Measurements from ENCODE around the gene PDE10A. TPM values are rescaled to one million over a fixed set of nuclear protein-coding genes. Genes with fewer than 3 reads are reported as not detected.

PDE10A gene
- total RNA-seq, 6 experiments from 2014 or later, result 1.2 to 2.0 (median 1.6) TPM; not detected in 2

DNA sequence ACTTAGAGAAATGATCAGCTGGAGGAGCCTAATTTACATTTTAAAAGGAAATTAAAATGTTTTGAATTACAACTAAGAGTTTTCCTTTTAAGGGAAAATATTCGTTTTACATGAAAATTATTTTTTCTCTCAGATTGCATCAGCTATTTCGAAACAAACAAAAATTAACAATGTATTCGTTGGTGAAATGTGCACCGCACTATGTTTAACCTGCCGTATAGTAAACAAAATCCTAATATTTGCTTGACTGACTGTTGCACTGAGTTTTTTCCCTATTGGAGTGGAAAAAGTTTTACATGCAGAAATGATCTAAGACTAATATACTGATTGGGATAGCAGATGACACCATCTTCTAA is 5.7 kb downstream of the PDE10A start:
- TF ChIP-seq, protein P1, sequence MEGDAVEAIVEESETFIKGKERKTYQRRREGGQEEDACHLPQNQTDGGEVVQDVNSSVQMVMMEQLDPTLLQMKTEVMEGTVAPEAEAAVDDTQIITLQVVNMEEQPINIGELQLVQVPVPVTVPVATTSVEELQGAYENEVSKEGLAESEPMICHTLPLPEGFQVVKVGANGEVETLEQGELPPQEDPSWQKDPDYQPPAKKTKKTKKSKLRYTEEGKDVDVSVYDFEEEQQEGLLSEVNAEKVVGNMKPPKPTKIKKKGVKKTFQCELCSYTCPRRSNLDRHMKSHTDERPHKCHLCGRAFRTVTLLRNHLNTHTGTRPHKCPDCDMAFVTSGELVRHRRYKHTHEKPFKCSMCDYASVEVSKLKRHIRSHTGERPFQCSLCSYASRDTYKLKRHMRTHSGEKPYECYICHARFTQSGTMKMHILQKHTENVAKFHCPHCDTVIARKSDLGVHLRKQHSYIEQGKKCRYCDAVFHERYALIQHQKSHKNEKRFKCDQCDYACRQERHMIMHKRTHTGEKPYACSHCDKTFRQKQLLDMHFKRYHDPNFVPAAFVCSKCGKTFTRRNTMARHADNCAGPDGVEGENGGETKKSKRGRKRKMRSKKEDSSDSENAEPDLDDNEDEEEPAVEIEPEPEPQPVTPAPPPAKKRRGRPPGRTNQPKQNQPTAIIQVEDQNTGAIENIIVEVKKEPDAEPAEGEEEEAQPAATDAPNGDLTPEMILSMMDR (IDR thresholded peaks at IDR 0.05), result no peak
- peaks cover 5% of the 10 kb centered on the region; the same call in 1 of the 2 replicates for H3K27me3 Mint-ChIP-seq (ENCODE audit: insufficient read depth)
- H3K27ac Mint-ChIP-seq, result no peak overlapping the region
- peaks cover 5% of the 10 kb centered on the region; the same call in 1 of the 2 replicates for H3K36me3 Mint-ChIP-seq (ENCODE audit: low read depth)
- no peak overlapping the region for H3K4me3 Mint-ChIP-seq
- no peak for DNase-seq
- peaks cover 25% of the 10 kb centered on the region for H3K9me3 Mint-ChIP-seq
- no peaks in the 10 kb centered on the region for H3K4me1 Mint-ChIP-seq (ENCODE audit: low read depth)

DNA sequence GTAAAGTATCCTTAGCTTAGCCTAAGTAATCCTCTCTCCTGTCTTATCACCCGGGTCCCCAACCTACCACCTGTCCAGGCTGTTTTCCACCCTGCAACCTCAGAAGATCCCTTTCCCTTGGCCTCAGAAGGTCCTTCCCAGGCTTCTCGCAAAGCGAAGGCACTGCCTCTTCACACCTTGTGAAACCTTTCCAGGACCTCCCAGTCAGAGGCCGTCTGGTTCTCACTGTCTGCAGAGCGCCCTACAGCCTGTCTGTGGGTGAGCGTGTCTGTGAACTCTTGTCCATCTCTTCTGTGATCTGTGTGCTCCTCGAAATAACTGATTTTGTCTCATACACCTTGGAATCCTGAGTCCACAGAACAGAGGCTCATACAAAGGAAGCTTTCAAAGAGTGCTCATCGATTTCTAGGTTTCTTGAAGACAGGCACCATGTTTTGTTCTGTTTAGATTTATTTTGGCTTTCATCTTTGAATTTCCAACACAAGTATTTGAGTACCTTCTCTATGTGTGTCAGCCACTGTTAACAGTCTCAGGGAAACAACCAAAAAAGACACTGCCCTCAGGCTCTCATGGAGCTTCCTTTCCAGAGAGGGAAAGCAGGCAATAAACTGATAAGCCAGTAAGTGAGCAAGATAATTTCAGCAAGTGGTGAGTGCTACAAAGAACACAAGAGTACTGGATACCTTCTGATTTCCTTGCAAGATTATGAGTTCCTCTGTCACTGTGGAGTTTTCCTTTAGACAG is 6.3 kb downstream of the PDE10A start:
- Mint-ChIP-seq H3K27me3 (ENCODE audit: insufficient read depth) (peaks cover 5% of the 10 kb centered on the region; the same call in 1 of the 2 replicates), H3K4me3 (no peak overlapping the region), H3K36me3 (ENCODE audit: low read depth) (peaks cover 5% of the 10 kb centered on the region; the same call in 1 of the 2 replicates), H3K9me3 (peaks cover 25% of the 10 kb centered on the region), H3K4me1 (ENCODE audit: low read depth) (no peaks in the 10 kb centered on the region), H3K27ac (no peak overlapping the region)
- DNase-seq, result no peak
- TF ChIP-seq, protein P1 (IDR thresholded peaks at IDR 0.05), result no peak

DNA sequence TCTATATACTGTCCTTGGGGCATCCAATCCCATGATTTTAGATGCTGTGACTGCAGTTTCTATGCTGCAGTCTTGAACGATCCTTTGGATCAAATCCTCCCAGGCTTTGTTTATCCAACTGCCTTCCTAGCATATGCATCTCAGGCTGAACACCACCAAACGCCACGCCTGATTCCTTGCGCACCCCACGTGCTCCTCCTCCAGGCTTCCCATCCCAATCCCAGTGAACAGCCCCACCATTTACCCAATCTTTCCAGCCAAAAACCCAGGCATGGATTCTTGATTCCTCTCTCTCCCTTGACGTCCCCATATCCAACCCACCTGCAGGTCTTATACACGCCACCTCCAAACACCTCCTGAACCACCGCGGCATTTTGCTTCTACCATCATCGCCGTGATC is 7.8 kb downstream of the PDE10A start:
- Mint-ChIP-seq H3K4me1 (ENCODE audit: low read depth) (no peaks in the 10 kb centered on the region), H3K9me3 (peaks cover 31% of the 10 kb centered on the region), H3K27ac (no peak overlapping the region), H3K4me3 (no peak overlapping the region), H3K36me3 (ENCODE audit: low read depth) (peaks cover 5% of the 10 kb centered on the region; the same call in 1 of the 2 replicates), H3K27me3 (ENCODE audit: insufficient read depth) (peaks cover 5% of the 10 kb centered on the region; the same call in 1 of the 2 replicates)
- TF ChIP-seq, protein P1 (IDR thresholded peaks at IDR 0.05), result no peak
- no peak for DNase-seq

DNA sequence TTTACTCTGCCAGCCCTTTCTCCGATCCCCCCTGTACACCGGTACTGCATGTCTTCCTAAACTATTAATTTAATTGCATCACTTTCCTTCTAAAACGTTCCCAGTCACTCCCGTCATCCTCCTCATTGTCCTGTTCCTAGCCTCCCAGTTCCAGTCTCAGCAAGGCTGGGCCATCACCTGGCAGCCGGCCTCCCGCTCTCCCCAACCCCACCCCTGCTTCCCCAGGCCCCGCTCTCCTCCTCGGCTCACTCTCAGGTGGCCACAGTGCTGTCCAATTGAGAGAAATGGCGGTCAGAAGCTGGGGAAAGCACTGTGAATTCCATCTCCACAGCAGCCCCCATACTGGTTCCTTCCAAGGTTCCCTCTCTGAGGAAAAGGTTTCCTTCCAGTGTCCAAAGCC is 8.9 kb downstream of the PDE10A start:
- peaks cover 23% of the 10 kb centered on the region for H3K9me3 Mint-ChIP-seq
- no peaks in the 10 kb centered on the region; the same call in 1 of the 2 replicates for H3K36me3 Mint-ChIP-seq (ENCODE audit: low read depth)
- TF ChIP-seq, protein P1 (IDR thresholded peaks at IDR 0.05), result no peak
- DNase-seq, result no peak
- no peaks in the 10 kb centered on the region for H3K4me1 Mint-ChIP-seq (ENCODE audit: low read depth)
- H3K27me3 Mint-ChIP-seq (ENCODE audit: insufficient read depth), result peaks cover 2% of the 10 kb centered on the region; the same call in 1 of the 2 replicates
- no peak overlapping the region for H3K4me3 Mint-ChIP-seq
- H3K27ac Mint-ChIP-seq, result no peak overlapping the region

DNA sequence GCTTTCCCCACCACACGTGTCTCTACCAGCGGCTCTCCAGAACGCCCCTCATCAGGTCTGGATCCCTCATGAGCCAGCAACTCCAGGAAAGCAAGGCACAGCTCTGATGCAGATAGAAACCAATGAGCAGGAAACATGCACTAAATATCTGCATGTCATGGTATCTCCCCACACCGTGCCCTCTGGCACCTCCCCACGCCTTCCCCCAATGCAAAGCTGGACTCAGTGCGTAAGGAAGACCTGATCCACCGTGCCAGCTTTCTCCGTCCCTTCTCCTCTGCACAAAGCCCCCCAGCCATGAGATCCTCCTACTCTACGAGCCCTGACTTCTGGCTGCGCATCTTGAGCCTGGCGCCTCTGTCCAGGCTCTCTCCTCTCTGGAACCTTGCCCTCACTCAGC is 9.4 kb downstream of the PDE10A start:
- H3K4me1 Mint-ChIP-seq (ENCODE audit: low read depth), result no peaks in the 10 kb centered on the region
- no peak for DNase-seq
- H3K9me3 Mint-ChIP-seq, result peaks cover 18% of the 10 kb centered on the region
- TF ChIP-seq, protein P1 (IDR thresholded peaks at IDR 0.05), result no peak
- no peak overlapping the region for H3K27ac Mint-ChIP-seq
- peaks cover under 1% of the 10 kb centered on the region; the same call in 1 of the 2 replicates for H3K36me3 Mint-ChIP-seq (ENCODE audit: low read depth)
- H3K4me3 Mint-ChIP-seq, result no peak overlapping the region
- no peaks in the 10 kb centered on the region for H3K27me3 Mint-ChIP-seq (ENCODE audit: insufficient read depth)
